HepG2 (cell line): Measurements from ENCODE around the gene PRSS36. TPM values are rescaled to one million over a fixed set of nuclear protein-coding genes. Genes with fewer than 3 reads are reported as not detected.

Source experiments
- ATAC-seq: fragments of 200-7000 bp; cut with Tn5 transposase; 3 replicates; pipeline ENCODE4 v1.9.1; 2020; ENCODE audit warnings: mild to moderate bottlenecking, moderate library complexity
- BruUV-seq: library from RNA; stranded (reverse); fragments of 400-500 nt; replicated peaks from 2 replicates; lab custom pipeline; 2021; lab: Mats Ljungman, UMichigan
- CTCF ChIA-PET: fragments of 300-600 bp; formaldehyde crosslinking; extraction: SDS; loops from one replicate; lab custom pipeline; 2021; ENCODE audit warnings: low total read pairs, inconsistent platforms, low intra/inter-chr PET ratio; lab: Yijun Ruan, JAX
- POLR2A ChIA-PET: fragments of 350-600 bp; sonication (Branson Sonifier 250); formaldehyde crosslinking; loops from one replicate; lab custom pipeline; 2020; ENCODE audit warnings: antibody characterized with exemption, inconsistent platforms; lab: Yijun Ruan, JAX
- DNase-seq: peaks from one replicate; pipeline ENCODE4 v3.0.0-alpha.2; 2015; ENCODE audit warnings: low spot score
- FAIRE-seq: peaks from 3 replicates; lab custom pipeline; 2011; peaks lifted over from hg19 to GRCh38; lab: Jason Lieb, UNC
- H2AFZ ChIP-seq: one replicate; pipeline ENCODE4 v1.6.1; 2011; ENCODE audit warnings: low read length, inconsistent platforms
- H3K27ac ChIP-seq: fragments of 300-600 bp; 3 replicates; pipeline ENCODE4 v1.8.0; 2011; ENCODE audit warnings: mixed run types, mild to moderate bottlenecking, mixed read lengths, low read length, inconsistent platforms; ENCODE audit not compliant: insufficient read depth; ENCODE audit errors: extremely low read length
- H3K27me3 ChIP-seq, 2 experiments: fragments of 200-600 bp in 1 of 2; 2 replicates in 1 of 2; 3 replicates in 1 of 2; pipeline versions ENCODE4 v1.6.0 to v1.8.0; 2011; ENCODE audit warnings: low read length in 2 of 2, mild to moderate bottlenecking in 2 of 2, moderate library complexity in 2 of 2, inconsistent platforms in 1 of 2; ENCODE audit not compliant: insufficient read depth in 2 of 2, control insufficient read depth in 1 of 2
- H3K36me3 ChIP-seq, 2 experiments: fragments of 200-600 bp in 1 of 2; replicated peaks in 1 of 2; 2 replicates in 1 of 2; 3 replicates in 1 of 2; pipeline versions ENCODE4 v1.5.1 to v1.8.0; 2011; ENCODE audit warnings: low read length in 2 of 2, inconsistent platforms in 1 of 2; ENCODE audit not compliant: insufficient read depth in 2 of 2, control insufficient read depth in 1 of 2
- H3K4me1 ChIP-seq: 2 replicates; pipeline ENCODE4 v1.5.1; 2012; ENCODE audit warnings: low read length, inconsistent platforms; ENCODE audit not compliant: insufficient read depth
- H3K4me2 ChIP-seq: 2 replicates; pipeline ENCODE4 v1.6.0; 2011; ENCODE audit warnings: low read depth, low read length, inconsistent platforms
- H3K4me3 ChIP-seq, 3 experiments: fragments of 200-600 bp in 1 of 3; sonication (generic), shearing (Covaris generic) in 1 of 3; replicated peaks in 1 of 3; 2 replicates each; pipeline ENCODE4 v1.5.1; 2011 to 2016; ENCODE audit warnings: low read length in 3 of 3, inconsistent platforms in 2 of 3, low read depth in 2 of 3, mild to moderate bottlenecking in 2 of 3, control low read depth in 1 of 3, mixed read lengths in 1 of 3; ENCODE audit not compliant: insufficient read depth in 1 of 3
- H3K79me2 ChIP-seq: one replicate; pipeline ENCODE4 v1.6.1; 2011; ENCODE audit warnings: low read length, inconsistent platforms; ENCODE audit not compliant: insufficient read depth
- H3K9ac ChIP-seq: 2 replicates; pipeline ENCODE4 v1.6.0; 2011; ENCODE audit warnings: mild to moderate bottlenecking, low read depth, low read length, inconsistent platforms; ENCODE audit not compliant: insufficient read depth
- H3K9me3 ChIP-seq: 2 replicates; pipeline ENCODE4 v1.5.1; 2012; ENCODE audit warnings: mild to moderate bottlenecking, low read length
- H4K20me1 ChIP-seq: 2 replicates; pipeline ENCODE4 v1.6.0; 2011; ENCODE audit warnings: inconsistent platforms, mild to moderate bottlenecking, low read length, moderate library complexity; ENCODE audit not compliant: insufficient read depth
- CCDC6 ChIP-seq: sonication (generic); formaldehyde crosslinking; IDR thresholded peaks from 2 replicates; pipeline ENCODE4 v1.8.1; 2022; ENCODE audit warnings: mild to moderate bottlenecking, missing genetic modification reagents, moderate library complexity
- CHD4 ChIP-seq: fragments of 200-600 bp; sonication (generic); IDR thresholded peaks from 2 replicates; pipeline ENCODE4 v1.7.0; 2017; ENCODE audit warnings: mild to moderate bottlenecking, low read length, borderline replicate concordance
- HNRNPUL1 ChIP-seq: fragments of 200-400 bp; formaldehyde crosslinking; IDR thresholded peaks from 2 replicates; pipeline ENCODE4 v1.6.1; 2017; ENCODE audit warnings: low read depth, mild to moderate bottlenecking, low read length, moderate library complexity
- PHB2 ChIP-seq: fragments of 450-650 bp; IDR thresholded peaks from 2 replicates; pipeline ENCODE4 v1.6.1; 2018; ENCODE audit not compliant: partially characterized antibody
- PRDM15 ChIP-seq: sonication (generic); formaldehyde crosslinking; IDR thresholded peaks from 2 replicates; pipeline ENCODE4 v1.4.0; 2020; ENCODE audit warnings: missing genetic modification reagents
- PRPF4 ChIP-seq: fragments of 200-400 bp; formaldehyde crosslinking; IDR thresholded peaks from 2 replicates; pipeline ENCODE4 v1.6.1; 2016; ENCODE audit warnings: low read length, low read depth; ENCODE audit not compliant: poor library complexity, severe bottlenecking
- U2AF1 ChIP-seq: fragments of 200-400 bp; formaldehyde crosslinking; optimal IDR thresholded peaks from 2 replicates; pipeline ENCODE3; 2017; ENCODE audit warnings: mild to moderate bottlenecking, low read depth, low read length
- XBP1 ChIP-seq: sonication (generic); formaldehyde crosslinking; IDR thresholded peaks from 2 replicates; pipeline ENCODE4 v1.5.0; 2020; ENCODE audit warnings: missing genetic modification reagents
- ZFY ChIP-seq: sonication (generic); formaldehyde crosslinking; IDR thresholded peaks from 2 replicates; pipeline ENCODE4 v1.4.0; 2020; ENCODE audit warnings: missing genetic modification reagents
- ZMAT3 ChIP-seq: sonication (generic); formaldehyde crosslinking; conservative IDR thresholded peaks from 2 replicates; pipeline ENCODE4 v1.7.0; 2021; ENCODE audit warnings: missing genetic modification reagents
- ZNF143 ChIP-seq: sonication (generic); formaldehyde crosslinking; IDR thresholded peaks from 2 replicates; pipeline ENCODE4 v1.4.0; 2020; ENCODE audit warnings: missing genetic modification reagents
- ZNF205 ChIP-seq: IDR thresholded peaks from 2 replicates; pipeline ENCODE4 v1.6.1; 2018; ENCODE audit warnings: missing biosample characterization, missing genetic modification reagents
- ZNF225 ChIP-seq: sonication (generic); formaldehyde crosslinking; IDR thresholded peaks from 2 replicates; pipeline ENCODE4 v1.4.0; 2020; ENCODE audit warnings: mild to moderate bottlenecking, missing genetic modification reagents
- ZSCAN12 ChIP-seq: sonication (generic); formaldehyde crosslinking; IDR thresholded peaks from 2 replicates; pipeline ENCODE4 v1.9.0; 2021; ENCODE audit warnings: mild to moderate bottlenecking, missing genetic modification reagents
- ZSCAN25 ChIP-seq: sonication (generic); formaldehyde crosslinking; IDR thresholded peaks from 2 replicates; pipeline ENCODE4 v1.8.0; 2022; ENCODE audit warnings: mild to moderate bottlenecking, missing genetic modification reagents
- WGBS: methylation state at CpG from one replicate; pipeline ENCODE4 v1.1.6; 2017; ENCODE audit warnings: low lambda C conversion rate; 5-methylcytosine and 5-hydroxymethylcytosine counted together
- in situ Hi-C: cut with HindIII; loops from 2 replicates; pipeline ENCODE4 v1.10.0; 2017; ENCODE audit warnings: low pct_unique_long_range_greater_than_20kb; ENCODE audit not compliant: extremely low pct_ligation_motif_present
- intact Hi-C: fragments of 100-400 bp; cut with micrococcal nuclease; formaldehyde crosslinking; loops from one replicate; pipeline ENCODE4 v1.10.0; 2022; ENCODE audit not compliant: unreplicated experiment
- polyA plus RNA-seq, 8 experiments: library from polyadenylated mRNA; depleted of rRNA in 3 of 8; stranded (reverse) in 7 of 8; unstranded in 1 of 8; fragments of >200 nt; fragmentation: Illumina TruSeq in 4 of 8; extraction: Trizol in 4 of 8; gene quantifications; 2 replicates each; pipeline versions ENCODE4 v1.2.1 to v1.2.3, GENCODE V29; 2011 to 2016; ENCODE audit warnings: low read depth in 4 of 8, missing spikeins in 1 of 8, mixed read lengths in 1 of 8; ENCODE audit not compliant: insufficient read depth in 1 of 8
- total RNA-seq, 5 experiments: library from RNA; depleted of rRNA; stranded (reverse); fragments of >200 nt; fragmentation: Illumina TruSeq; extraction: Trizol; gene quantifications; 2 replicates each; pipeline ENCODE4 v1.2.3, GENCODE V29; 2016; ENCODE audit warnings: low read depth in 1 of 5
- TF ChIP-seq, protein P1 (sequence below): sonication (generic); formaldehyde crosslinking; IDR thresholded peaks from 2 replicates; pipeline ENCODE4 v1.9.0; 2021; ENCODE audit warnings: missing genetic modification reagents, borderline replicate concordance

Gene PRSS36
- total and polyA plus RNA-seq, 2 of the 13 experiments (the other 11 are each of a cell fraction or from before 2014, with no cell fraction given) = 1.5 to 2.1 TPM

- H3K9ac ChIP-seq = peak within 1 kb of the TSS; percentile 25
- H3K4me3 ChIP-seq = peak within 1 kb of the TSS; percentile 35 to 69 (median 40)
- 11% methylated on average over 13 of the region's 22 CpGs for WGBS
- H3K27ac ChIP-seq = no peak within 1 kb of the TSS
- H3K4me1 ChIP-seq = peaks cover 56% of the 10 kb centered on the region
- no peaks in the 10 kb centered on the region for H4K20me1 ChIP-seq
- ChIA-PET CTCF (no interaction called here), POLR2A (interaction anchor here (1.0 to 11.4 kb wide), 5 partner anchors 14 to 378 kb away, joined by 3 to 275 read pairs (median 4); partner anchors contain the start of genes KAT8 and ZNF668)
- in situ Hi-C loops (no loop called here), intact Hi-C loops (no loop called here)
- DNase-seq (no peak), ATAC-seq (peak; percentile 25), FAIRE-seq (peak; percentile 59)
- peaks cover 2 to 3% of the 10 kb centered on the region in 2 experiments; a peak in 2 of 5 replicates for H3K27me3 ChIP-seq
- H3K79me2 ChIP-seq = no peaks in the 10 kb centered on the region
- no peaks in the 10 kb centered on the region for H3K9me3 ChIP-seq
- no TSS peak for BruUV-seq
- H2AFZ ChIP-seq = no peak within 1 kb of the TSS
- H3K36me3 ChIP-seq = peaks cover under 1 to 2% of the 10 kb centered on the region in 2 experiments; a peak in 3 of 5 replicates
- peak within 1 kb of the TSS; percentile 77 for H3K4me2 ChIP-seq
- 0 out of 2 replicates have a peak, but pooled peaks have one; percentile 14 for TF ChIP-seq ZNF143 (CRISPR knock-in tag)
- no peak for TF ChIP-seq PHB2
- no peak for TF ChIP-seq XBP1 (CRISPR knock-in tag)
- peak; percentile 45; the same call in 1 of the 2 replicates for TF ChIP-seq ZFY (CRISPR knock-in tag)
- no peak for TF ChIP-seq CCDC6 (CRISPR knock-in tag)
- TF ChIP-seq CHD4 = no peak
- TF ChIP-seq, protein P1, sequence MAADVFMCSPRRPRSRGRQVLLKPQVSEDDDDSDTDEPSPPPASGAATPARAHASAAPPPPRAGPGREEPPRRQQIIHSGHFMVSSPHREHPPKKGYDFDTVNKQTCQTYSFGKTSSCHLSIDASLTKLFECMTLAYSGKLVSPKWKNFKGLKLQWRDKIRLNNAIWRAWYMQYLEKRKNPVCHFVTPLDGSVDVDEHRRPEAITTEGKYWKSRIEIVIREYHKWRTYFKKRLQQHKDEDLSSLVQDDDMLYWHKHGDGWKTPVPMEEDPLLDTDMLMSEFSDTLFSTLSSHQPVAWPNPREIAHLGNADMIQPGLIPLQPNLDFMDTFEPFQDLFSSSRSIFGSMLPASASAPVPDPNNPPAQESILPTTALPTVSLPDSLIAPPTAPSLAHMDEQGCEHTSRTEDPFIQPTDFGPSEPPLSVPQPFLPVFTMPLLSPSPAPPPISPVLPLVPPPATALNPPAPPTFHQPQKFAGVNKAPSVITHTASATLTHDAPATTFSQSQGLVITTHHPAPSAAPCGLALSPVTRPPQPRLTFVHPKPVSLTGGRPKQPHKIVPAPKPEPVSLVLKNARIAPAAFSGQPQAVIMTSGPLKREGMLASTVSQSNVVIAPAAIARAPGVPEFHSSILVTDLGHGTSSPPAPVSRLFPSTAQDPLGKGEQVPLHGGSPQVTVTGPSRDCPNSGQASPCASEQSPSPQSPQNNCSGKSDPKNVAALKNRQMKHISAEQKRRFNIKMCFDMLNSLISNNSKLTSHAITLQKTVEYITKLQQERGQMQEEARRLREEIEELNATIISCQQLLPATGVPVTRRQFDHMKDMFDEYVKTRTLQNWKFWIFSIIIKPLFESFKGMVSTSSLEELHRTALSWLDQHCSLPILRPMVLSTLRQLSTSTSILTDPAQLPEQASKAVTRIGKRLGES = no peak
- no peak for TF ChIP-seq HNRNPUL1
- TF ChIP-seq ZNF225 (CRISPR knock-in tag) = no peak
- no peak for TF ChIP-seq PRPF4
- no peak for TF ChIP-seq ZSCAN25
- TF ChIP-seq ZNF205 = no peak
- TF ChIP-seq PRDM15 = no peak
- peak; percentile 27 for TF ChIP-seq U2AF1
- no peak for TF ChIP-seq ZMAT3
- TF ChIP-seq ZSCAN12 (CRISPR knock-in tag) = no peak
These were observed 14.2 kb downstream of the PRSS36 start, which contains the start of gene PRSS8 for GRCh38 chr16:31135535-31136286. Gene PRSS8 (minus strand): TSS chr16:31135727. CDS start chr16:31135498, 229 bp downstream.
